HFFc6 (cell line): ENCODE data around the gene BLOC1S6. TPM values are rescaled to one million over a fixed set of nuclear protein-coding genes. Genes with fewer than 3 reads are reported as not detected.

Experiments
- DNase-seq: peaks from one replicate; pipeline ENCODE4 v3.0.0-alpha.2; 2018
- H3K27ac Mint-ChIP-seq: 2 replicates; pipeline ENCODE4 v1.8.0; 2020; ENCODE audit warnings: mild to moderate bottlenecking, mixed read lengths
- H3K27me3 Mint-ChIP-seq: 2 replicates; pipeline ENCODE4 v1.8.0; 2021; ENCODE audit warnings: mild to moderate bottlenecking, moderate library complexity, mixed read lengths; ENCODE audit not compliant: insufficient read depth
- H3K36me3 Mint-ChIP-seq: 2 replicates; pipeline ENCODE4 v1.8.0; 2021; ENCODE audit warnings: low read depth, mixed read lengths
- H3K4me1 Mint-ChIP-seq: 2 replicates; pipeline ENCODE4 v1.8.0; 2020; ENCODE audit warnings: low read depth, mixed read lengths
- H3K4me3 Mint-ChIP-seq: 2 replicates; pipeline ENCODE4 v1.8.0; 2020; ENCODE audit warnings: mild to moderate bottlenecking, moderate library complexity, mixed read lengths
- H3K9me3 Mint-ChIP-seq: 2 replicates; pipeline ENCODE4 v1.8.0; 2020; ENCODE audit warnings: mild to moderate bottlenecking, mixed read lengths
- total RNA-seq, 6 experiments: library from RNA; stranded (reverse); fragmentation: NEBNext Ultra II Directional; extraction: Animal tissue kit (Norgen Biotek cat#: 25700); gene quantifications; 2 replicates in 1 of 6; 3 replicates in 5 of 6; pipeline ENCODE4 v1.2.3, GENCODE V29; 2021
- TF ChIP-seq, protein P1 (sequence below): fragments of 200-600 bp; sonication (generic); IDR thresholded peaks from 2 replicates; pipeline ENCODE4 v1.5.0; 2021; ENCODE audit warnings: antibody characterized with exemption, mild to moderate bottlenecking

BLOC1S6 gene
- total RNA-seq, 6 experiments from 2014 or later, result 55.2 to 67.2 (median 59.4) TPM

DNA sequence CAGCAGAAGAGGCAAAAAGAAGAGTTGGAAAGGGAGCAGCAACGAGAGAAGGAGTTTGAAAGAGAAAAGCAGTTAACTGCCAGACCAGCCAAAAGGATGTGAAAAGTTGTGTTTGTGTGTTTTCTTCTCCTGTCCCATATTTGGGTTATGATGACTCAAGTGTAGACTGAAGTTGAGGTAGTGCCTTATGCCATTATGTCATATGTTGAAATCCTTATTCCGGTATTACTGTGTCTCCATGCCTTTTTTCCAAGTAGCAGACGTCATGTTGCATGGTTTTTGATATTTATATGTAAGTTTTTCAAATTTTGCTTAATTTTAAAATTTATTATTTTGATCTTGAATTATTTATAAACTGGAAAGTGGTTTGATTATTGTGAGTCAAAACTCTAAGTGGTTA, 19.2 kb downstream of the BLOC1S6 start:
- Mint-ChIP-seq H3K27me3 (no peaks in the 10 kb centered on the region; the same call in 1 of the 2 replicates), H3K4me3 (no peak overlapping the region), H3K9me3 (no peaks in the 10 kb centered on the region), H3K27ac (no peak overlapping the region), H3K4me1 (peaks cover 7% of the 10 kb centered on the region), H3K36me3 (peaks cover 5% of the 10 kb centered on the region; the same call in 1 of the 2 replicates)
- DNase-seq, result no peak
- TF ChIP-seq, protein P1, sequence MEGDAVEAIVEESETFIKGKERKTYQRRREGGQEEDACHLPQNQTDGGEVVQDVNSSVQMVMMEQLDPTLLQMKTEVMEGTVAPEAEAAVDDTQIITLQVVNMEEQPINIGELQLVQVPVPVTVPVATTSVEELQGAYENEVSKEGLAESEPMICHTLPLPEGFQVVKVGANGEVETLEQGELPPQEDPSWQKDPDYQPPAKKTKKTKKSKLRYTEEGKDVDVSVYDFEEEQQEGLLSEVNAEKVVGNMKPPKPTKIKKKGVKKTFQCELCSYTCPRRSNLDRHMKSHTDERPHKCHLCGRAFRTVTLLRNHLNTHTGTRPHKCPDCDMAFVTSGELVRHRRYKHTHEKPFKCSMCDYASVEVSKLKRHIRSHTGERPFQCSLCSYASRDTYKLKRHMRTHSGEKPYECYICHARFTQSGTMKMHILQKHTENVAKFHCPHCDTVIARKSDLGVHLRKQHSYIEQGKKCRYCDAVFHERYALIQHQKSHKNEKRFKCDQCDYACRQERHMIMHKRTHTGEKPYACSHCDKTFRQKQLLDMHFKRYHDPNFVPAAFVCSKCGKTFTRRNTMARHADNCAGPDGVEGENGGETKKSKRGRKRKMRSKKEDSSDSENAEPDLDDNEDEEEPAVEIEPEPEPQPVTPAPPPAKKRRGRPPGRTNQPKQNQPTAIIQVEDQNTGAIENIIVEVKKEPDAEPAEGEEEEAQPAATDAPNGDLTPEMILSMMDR, result no peak

DNA sequence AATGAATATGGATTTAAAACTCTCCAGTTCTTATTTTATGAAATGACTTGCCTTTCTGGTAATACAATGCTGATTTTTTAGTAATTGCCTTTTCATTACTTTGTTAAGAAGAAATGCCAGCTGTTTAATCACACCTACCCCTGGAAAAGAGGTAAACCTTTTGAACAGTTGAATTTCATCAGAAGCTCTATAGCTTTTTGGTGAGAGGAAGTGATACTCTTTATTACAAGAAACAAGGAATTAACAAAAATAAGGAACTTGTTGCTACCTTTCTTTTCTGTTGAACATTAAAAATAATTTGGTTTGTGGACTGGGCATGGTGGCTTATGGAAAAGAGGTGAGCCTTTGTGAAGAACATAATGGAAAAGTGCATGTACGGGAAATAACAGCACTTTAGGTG, 19.7 kb downstream of the BLOC1S6 start:
- H3K27me3 Mint-ChIP-seq, result no peaks in the 10 kb centered on the region; the same call in 1 of the 2 replicates
- TF ChIP-seq, protein P1, result no peak
- DNase-seq, result no peak
- no peak overlapping the region for H3K27ac Mint-ChIP-seq
- no peaks in the 10 kb centered on the region for H3K9me3 Mint-ChIP-seq
- peaks cover 5% of the 10 kb centered on the region; the same call in 1 of the 2 replicates for H3K36me3 Mint-ChIP-seq
- no peak overlapping the region for H3K4me3 Mint-ChIP-seq
- peaks cover 7% of the 10 kb centered on the region for H3K4me1 Mint-ChIP-seq

DNA sequence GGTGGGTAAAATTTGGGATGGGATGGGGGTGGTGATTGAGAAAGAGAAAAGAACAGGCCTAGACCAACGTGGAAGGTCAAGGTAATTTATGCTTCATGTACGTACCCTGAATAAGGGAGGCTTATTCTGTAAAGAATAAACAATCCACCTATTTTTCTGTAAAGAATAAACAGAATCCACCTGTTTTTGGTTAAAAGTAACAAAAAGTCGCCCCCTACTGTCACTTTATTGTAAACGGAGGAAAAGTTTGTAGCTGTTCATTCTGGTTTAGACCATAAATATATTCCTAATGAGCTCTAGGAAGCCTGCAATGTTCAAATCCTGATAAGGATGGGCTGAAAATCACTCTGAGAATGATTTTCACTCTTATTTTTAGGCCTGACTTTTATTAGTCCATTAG, 24.1 kb downstream of the BLOC1S6 start:
- Mint-ChIP-seq H3K4me1 (peaks cover 19% of the 10 kb centered on the region), H3K9me3 (no peaks in the 10 kb centered on the region), H3K4me3 (no peak overlapping the region), H3K27ac (no peak overlapping the region), H3K27me3 (no peaks in the 10 kb centered on the region), H3K36me3 (peaks cover under 1% of the 10 kb centered on the region; the same call in 1 of the 2 replicates)
- DNase-seq, result peak; percentile 33
- TF ChIP-seq, protein P1, result peak; percentile 81

DNA sequence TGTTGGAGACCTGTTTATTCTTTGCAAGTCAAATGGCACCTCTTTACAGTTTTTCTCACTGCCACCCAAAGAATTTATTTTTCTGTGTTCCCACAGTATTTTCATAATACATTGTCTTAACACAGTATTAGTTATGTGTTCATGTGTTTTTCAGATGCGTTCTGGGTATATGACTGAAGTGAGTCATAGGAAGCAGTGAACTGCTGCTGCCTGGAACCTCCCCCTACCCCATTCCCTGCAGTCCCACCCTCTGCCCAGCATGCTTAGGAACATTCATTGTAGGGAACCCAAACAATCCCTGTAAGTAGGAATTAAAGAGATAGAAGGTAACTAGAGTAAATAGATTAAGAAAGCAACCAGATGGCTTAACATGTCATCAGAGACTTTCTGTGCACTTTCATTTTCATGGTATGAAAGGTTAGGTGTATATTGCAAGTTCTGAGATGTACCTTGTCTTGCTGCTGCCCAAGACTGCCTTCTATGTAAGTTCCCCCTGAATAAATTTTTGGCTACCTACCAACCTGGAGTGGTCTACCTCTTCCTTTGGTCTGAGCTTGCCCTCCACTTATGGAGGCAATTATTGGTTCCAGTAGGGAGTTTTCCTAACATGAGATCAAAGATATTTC, 25.7 kb downstream of the BLOC1S6 start:
- peaks cover 31% of the 10 kb centered on the region for H3K4me1 Mint-ChIP-seq
- H3K36me3 Mint-ChIP-seq, result no peaks in the 10 kb centered on the region
- H3K27me3 Mint-ChIP-seq, result no peaks in the 10 kb centered on the region
- TF ChIP-seq, protein P1, result no peak
- DNase-seq, result peak; percentile 48
- H3K4me3 Mint-ChIP-seq, result peak overlapping the region; percentile 43
- H3K27ac Mint-ChIP-seq, result peak overlapping the region; percentile 30
- no peaks in the 10 kb centered on the region for H3K9me3 Mint-ChIP-seq

DNA sequence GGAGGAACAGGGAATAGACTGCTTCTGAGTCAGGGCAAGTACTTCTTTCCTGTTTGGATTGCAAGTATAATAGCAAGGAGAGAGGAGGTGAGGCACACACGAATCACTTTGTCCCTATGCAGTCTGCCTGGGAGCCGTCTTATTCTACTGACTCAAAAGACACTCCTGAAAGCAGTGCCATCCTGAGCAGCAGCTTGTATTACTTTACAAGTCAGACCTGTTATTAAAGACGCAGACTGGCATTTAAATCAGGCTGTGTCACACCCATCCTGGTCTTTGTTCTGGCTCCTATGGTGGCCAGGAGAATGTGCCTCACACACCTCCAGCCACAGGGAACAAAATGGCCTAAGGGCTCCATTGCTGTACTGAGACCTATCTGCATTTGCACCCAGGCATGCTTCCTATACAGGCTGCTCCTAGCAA, 29.7 kb downstream of the BLOC1S6 start:
- peak overlapping the region; percentile 61; the same call in 1 of the 2 replicates for H3K27ac Mint-ChIP-seq
- DNase-seq, result no peak

More for the DNA sequence above, 29.7 kb downstream of the BLOC1S6 start:
- no peaks in the 10 kb centered on the region for H3K9me3 Mint-ChIP-seq
- peaks cover 31% of the 10 kb centered on the region for H3K4me1 Mint-ChIP-seq
- TF ChIP-seq, protein P1, result no peak
- no peaks in the 10 kb centered on the region for H3K36me3 Mint-ChIP-seq
- H3K27me3 Mint-ChIP-seq, result no peaks in the 10 kb centered on the region
- no peak overlapping the region for H3K4me3 Mint-ChIP-seq
